Stimulated activated CD4-positive, alpha-beta T cell treated with anti-CD3 and anti-CD28 coated beads, TNF-alpha, amount 100 ng/mL, for 48 hours (primary cell): ENCODE data around the gene NUP85.
"Not testable (repeated sequence)": the region's sequence is repeated elsewhere in the genome, so short reads cannot be mapped to it uniquely, and the experiment has no call there.

Experiments used
- DNase-seq, 3 donors: peaks; one replicate each; pipeline ENCODE4 v3.0.0-alpha.2; 2020; ENCODE audit warnings: low read depth in 3 of 3

Gene NUP85

DNA sequence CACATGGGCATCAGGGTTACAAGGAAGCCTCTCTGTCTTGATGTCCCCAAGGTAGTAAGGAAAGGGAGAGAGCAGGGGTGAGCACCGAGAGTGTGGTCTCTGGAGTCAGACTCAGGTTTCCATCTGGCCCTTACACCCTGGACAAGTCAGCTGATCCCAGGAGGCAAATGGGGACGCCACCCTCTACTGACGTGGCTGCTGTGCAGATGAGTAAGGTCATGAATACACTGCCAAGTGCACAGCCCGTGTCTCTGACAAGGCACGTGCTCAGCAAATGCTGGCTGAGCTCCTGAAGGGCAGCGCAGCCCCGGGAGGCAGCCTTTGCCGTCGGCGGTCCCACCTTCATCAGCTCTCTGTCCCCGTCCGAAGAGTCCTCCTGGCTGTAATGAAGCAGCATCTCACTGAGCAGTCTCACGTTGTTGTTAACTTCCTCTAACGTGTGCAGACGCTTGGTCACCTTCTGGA, 36.5 kb downstream of the NUP85 start:
- DNase-seq: no peak

DNA sequence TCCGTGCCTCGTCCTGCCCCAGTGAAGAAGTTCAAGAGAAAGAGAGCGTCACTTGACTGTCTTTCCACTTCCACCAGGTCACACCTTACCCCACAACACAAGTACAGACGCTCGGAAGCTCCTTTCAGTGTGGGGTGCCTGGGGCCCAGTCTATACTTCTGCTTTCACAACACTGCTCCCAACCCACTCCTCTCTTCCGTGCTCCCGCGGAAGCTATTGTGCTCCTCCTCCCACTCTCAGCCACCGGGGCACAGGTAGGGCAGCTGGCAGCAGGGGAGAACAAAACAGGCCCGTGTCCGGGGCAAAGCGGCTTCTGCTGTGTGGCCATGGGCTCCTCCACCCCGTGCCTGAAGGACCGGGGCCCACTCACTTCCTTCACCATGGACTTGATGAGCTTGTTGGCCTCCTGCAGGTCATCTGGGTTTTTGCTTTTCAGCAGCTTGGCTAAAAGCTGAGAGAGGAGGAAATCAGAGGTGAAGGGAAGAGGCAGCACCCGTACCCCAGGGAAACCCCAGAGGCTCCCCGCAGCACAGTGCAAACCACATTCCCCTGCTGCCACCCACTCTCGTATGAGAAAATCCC, 37.1 kb downstream of the NUP85 start:
- no peak for DNase-seq

- no peak for DNase-seq
These were observed 38.8 kb downstream of the NUP85 start for GRCh38 chr17:75244133-75244866.

DNA sequence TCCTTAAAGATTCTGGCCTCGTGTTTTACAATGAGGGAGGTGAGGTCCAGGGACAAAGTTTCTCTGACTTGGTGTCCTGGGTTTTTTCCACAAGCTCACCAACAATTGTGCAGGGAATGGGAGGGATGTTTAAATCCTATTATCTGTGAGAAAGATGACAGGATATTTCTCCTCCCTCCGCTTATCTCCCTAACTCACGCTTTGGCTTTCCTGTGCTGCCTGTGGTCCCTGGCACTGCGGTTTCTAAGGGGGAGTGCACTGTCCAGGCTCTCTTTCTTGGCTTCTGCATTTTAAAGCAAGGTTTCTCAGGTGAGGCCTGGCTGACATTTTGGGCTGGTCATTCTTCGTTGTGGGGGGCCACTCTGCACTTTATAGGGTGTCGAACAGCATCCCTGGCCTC, 39.5 kb downstream of the NUP85 start:
- DNase-seq: no peak

GRCh38 chr17:75246404-75246803, 40.9 kb downstream of the NUP85 start:
- no peak for DNase-seq

DNA sequence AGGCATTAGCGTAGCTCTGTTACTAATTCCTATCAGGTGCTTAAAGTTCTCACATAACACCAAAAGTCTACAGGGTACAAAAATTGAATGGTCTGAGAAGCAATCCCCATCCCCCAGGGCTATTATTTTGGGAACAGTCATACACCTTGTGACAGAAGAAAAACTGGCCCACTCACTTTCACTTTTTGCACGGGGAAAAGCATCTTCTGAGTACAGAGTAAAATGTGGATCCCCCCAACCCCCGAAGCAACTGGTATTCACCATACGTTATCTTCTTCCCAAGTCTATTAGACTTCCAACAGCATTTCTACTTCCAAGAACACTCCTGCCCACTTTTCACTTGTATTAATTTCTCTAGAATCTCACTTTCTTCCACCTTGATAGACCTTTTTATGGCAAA, 44.1 kb downstream of the NUP85 start:
- no peak for DNase-seq

DNA sequence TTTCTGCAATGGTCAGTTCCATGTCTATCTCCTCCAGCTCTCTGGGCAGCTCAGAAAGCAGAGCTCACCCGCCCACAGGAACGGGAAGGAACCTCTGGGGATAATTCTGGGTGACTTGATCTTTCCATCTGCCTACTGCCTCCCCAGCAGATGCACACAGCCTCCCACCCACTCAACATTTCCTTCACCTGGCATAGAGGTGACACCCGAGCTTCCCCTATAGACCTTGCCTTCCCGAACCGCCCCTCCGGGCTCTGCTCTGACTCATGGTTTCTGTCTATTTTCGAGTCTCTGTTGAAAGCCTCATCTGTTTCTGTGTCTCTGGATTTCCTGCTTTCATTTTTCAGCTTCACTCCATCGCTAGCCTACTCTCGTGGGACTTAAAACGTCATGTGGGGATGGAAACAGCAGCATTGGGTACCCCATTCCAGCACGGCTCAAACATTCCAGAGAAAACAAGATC, 44.6 kb downstream of the NUP85 start:
- DNase-seq: peak; percentile 65 to 83 (median 70)

GRCh38 chr17:75252039-75252816, 46.7 kb downstream of the NUP85 start:
- no peak for DNase-seq

- DNase-seq: not testable (repeated sequence)
These were observed 50.6 kb downstream of the NUP85 start for GRCh38 chr17:75255954-75256698.

- DNase-seq: not testable (repeated sequence)
These were observed 51.7 kb downstream of the NUP85 start for GRCh38 chr17:75257228-75257627.

DNA sequence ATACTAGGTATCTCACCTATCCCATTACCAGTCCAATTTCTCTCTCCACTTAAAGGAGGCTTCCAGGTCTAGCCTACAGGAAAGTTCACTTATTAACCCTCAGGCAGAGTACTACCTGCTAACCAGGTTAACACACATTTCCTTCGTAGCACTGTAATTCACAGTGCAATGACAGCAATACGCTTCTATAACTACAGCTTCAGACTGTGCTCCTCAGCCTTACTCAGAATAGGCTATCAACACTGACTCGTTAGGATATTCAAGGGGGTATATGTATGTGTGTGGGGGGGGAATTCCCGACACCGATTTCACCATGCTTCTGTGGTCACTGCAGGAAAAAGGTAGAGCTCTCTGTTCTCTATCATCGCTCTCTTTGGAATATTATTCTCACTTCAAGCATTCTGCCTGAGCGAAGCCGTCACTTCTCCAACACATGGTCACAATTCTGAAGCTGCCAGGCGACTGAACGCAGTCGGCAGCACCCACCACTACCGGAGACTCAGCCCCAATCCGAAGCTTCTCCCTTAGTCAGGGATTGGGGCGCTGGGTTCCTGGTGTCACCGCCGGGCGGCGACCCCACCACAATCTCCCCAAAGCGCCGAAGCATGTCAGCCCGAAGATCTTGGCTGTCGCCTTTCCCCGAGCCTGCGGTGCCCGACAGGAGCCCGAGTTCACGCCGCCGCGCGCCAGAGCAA, 55.3 kb downstream of the NUP85 start:
- DNase-seq: no peak

DNA sequence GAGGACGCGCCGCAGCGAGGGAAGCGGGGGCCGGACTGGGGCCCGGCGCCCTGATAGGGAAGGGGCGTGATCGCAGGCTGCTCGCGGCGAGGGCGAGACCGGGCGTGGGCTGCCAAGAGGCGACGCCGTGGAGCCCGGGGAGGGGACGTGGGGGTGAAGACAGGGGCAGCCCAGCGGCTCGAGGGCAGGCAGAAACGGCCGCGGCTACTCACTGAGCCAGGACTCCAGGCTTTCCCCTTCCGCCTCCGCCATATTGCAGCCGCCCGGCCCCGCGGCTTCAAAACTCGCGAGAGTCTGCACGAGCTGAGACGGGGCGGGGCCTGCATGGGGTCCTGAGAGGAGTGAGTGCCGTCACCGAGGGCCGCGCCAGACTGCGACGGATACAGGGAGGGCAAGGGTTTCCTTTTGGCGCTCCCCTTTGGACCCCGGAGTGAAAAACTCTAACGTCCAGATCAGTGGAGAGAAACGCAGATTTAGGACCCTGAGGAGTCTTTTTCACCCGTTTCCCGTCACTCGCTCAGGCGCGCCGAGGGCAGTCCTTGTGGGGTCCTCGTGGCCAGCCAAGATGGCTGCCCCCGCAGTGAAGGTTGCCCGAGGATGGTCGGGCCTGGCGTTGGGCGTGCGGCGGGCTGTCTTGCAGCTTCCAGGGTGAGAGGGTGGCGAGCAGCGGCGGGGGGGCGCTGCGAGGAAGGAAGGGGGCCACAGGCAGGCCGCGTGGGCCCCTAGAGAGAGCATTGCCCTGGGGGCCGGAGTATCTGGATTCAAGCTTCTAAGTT, 56.0 kb downstream of the NUP85 start, which contains the start of the genes GGA3 and MRPS7:
Gene GGA3 (minus strand): TSS at position 271 of the 776 bp plus-strand sequence. CDS start 19 bp downstream, at position 252.
Gene MRPS7 (plus strand): TSS at position 544 of the 776 bp plus-strand sequence. CDS start 22 bp downstream, at position 566.
- DNase-seq: peak; percentile 90 to 96 (median 92)

DNA sequence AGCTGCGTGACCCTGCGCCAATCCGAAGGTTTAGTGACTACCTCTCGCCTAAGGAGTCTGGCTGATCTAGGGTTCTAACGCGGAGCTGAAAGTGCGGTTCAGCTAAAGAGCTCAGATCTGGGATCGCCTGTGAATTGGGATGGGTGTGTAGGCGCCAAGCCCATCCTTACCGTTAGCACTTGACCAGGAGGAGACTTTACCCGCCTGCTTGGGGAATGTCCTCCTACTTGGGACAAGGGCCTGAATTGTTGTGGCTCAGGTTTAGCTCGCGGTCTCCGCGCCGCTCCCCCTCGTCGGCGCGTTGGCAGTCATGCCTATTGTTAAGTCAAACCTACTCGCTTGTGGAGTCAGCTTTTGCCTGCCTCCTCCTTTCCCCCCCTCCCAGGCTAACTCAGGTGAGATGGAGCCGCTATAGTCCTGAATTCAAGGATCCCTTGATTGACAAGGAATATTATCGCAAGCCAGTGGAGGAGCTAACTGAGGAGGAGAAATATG, 56.7 kb downstream of the NUP85 start:
- DNase-seq: no peak

DNA sequence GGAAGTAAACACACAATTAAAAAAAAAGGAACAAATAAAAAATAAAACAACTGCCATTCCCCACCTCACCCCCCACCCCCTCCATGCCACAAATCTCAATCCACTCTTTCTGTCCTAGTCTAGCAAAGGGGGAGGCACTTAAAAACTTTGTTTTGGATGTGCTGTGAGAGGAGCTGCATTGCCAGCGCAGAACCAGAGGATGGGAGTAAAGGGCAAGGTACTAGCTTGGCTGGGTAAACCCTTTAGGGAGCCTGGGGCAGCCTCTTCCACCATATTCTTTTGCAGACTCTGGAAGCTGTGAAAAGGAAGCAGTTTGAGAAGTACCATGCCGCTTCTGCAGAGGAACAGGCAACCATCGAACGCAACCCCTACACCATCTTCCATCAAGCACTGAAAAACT, 57.6 kb downstream of the NUP85 start:
- no peak for DNase-seq

GRCh38 chr17:75265614-75266315, 60.3 kb downstream of the NUP85 start:
- DNase-seq: no peak

DNA sequence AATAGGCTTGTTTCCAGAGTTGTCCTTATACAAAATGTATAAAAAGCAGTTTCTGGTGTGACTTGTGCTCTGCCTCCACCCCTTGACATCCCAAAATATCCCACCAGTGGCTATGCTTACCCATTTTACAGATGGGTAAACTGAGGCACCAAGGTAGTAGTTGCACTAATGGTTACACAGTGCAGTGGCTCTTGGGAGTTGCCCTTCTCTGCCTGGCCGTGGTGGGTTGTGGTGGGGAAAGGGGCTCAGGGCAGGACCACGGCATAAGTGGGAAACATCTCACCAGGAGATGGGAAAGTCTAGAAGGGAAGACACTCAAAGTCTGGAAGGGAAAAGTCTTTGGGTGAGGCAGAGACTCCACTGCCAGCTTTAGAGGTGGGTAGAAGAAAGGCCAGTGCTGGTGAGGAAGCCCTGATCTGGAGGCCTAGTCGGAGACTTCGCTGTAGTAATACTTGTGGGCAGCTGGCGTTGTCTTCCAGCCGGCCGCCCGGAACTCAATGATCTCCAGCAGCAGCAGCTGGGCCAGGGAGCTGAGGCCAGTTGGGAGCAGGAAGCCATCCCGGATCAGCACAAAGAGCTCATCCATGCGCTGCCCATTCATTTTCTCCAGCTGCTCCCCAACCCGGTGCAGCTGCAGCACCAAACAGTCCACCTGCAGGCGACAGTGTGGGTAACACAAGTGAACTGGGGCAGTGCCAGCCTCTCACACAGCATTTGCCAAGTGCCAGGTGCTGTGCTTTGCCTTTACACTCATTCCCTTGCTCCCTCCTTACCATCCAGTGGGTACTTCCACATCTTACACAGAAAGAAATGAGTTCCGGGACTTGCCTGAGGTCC, 61.1 kb downstream of the NUP85 start:
- DNase-seq: no peak

DNA sequence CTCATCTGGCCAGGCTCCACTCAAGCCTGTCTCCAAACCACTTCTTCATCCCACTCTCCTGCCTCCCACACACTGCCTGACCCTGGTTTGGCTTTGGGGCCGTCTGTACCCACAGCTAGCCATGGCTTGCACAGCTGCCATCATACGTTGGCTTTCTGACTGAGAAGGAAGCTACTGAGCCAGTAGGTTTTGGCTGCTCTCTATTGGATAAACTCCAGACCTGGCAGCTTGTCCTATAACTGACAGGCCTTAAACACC, 61.6 kb downstream of the NUP85 start:
- DNase-seq: no peak

DNA sequence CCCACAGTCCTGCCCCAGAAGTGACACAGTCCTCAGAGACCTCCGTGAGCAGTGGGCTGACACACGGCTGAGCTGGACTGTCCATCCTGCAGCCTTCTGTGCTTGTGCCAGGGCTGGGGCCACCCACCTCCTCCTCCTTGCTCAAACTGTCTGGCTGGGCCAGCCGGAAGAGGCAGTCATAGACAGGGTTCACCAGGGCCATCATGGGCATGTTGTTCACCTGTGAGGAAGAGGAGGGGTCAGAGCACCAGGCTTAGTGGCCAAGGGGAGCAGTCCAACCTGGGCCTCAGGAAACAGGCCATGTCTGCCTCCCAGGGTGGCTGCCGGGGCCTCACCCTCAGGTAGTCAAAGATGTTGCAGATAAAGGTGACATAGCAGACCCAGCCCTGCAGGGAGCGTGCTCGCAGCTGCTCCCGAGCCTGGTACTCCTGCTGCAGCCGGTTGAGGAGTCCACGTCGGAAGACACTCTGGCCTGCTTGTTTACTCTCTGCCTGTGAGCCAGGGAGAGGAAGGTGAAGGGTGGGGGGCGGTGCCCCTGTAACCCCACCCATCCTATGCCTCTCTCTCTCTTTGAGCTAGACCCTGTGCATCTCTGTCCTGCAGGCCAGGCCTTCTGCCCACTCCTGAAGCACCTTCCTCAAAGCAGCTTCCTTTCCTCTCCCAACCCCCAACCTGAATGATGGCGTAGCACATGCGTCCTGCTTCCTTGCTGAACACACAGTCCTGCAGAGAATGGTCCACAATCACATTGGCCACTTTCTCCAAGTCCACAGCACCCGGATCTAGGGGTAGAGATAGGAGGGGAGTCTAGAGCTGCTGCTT, 62.1 kb downstream of the NUP85 start:
- no peak for DNase-seq
